Central memory CD8-positive, alpha-beta T cell (primary cell): ENCODE results near the gene INAVA.
A peak's percentile ranks its signal among the peaks of the same experiment; 100 is the strongest.

ENCODE experiments used
- ATAC-seq: fragments of 150-1000 bp; cut with Tn5 transposase; replicated peaks from 2 replicates; pipeline ENCODE4 v1.10.0; 2022; ENCODE audit warnings: mild to moderate bottlenecking, moderate FRiP score, moderate number of reproducible peaks; ENCODE audit not compliant: poor library complexity, severe bottlenecking; ENCODE audit errors: extremely low read depth
- DNase-seq, 2 donors: peaks; one replicate each; pipeline ENCODE4 v3.0.0; 2021; ENCODE audit warnings: low spot score in 2 of 2
- H3K27ac Mint-ChIP-seq: one replicate; pipeline ENCODE4 v1.8.0; 2022; ENCODE audit warnings: low read depth, mild to moderate bottlenecking, moderate library complexity, mixed read lengths
- H3K27me3 Mint-ChIP-seq: one replicate; pipeline ENCODE4 v1.8.0; 2022; ENCODE audit warnings: mixed read lengths
- H3K36me3 Mint-ChIP-seq: one replicate; pipeline ENCODE4 v1.8.0; 2022; ENCODE audit warnings: mild to moderate bottlenecking, moderate library complexity, mixed read lengths; ENCODE audit not compliant: insufficient read depth
- H3K4me1 Mint-ChIP-seq: one replicate; pipeline ENCODE4 v1.8.0; 2022; ENCODE audit warnings: mixed read lengths
- H3K4me3 Mint-ChIP-seq: one replicate; pipeline ENCODE4 v1.8.0; 2022; ENCODE audit warnings: mild to moderate bottlenecking, moderate library complexity, mixed read lengths
- H3K9me3 Mint-ChIP-seq: one replicate; pipeline ENCODE4 v1.8.0; 2022; ENCODE audit warnings: mixed read lengths

INAVA gene, protein sequence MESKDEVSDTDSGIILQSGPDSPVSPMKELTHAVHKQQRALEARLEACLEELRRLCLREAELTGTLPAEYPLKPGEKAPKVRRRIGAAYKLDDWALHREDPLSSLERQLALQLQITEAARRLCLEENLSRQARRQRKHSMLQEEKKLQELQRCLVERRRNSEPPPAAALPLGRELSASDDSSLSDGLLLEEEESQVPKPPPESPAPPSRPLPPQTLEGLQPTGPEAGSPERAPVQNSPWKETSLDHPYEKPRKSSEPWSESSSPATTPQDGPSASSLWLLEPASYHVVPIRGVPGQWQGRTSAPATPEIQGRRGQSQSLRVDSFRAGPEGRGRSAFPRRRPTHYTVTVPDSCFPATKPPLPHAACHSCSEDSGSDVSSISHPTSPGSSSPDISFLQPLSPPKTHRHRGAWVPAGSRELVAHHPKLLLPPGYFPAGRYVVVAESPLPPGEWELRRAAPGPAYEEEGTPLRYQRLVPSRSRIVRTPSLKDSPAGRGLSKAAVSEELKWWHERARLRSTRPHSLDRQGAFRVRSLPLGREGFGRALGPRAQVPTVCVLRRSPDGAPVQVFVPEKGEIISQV

GRCh38 chr1:200894712-200895442, at the start of gene INAVA:
TSS of gene INAVA (plus strand) at chr1:200894900. CDS start at chr1:200898401, 3,501 bp downstream.
- peaks cover 44% of the 10 kb centered on the region for H3K27me3 Mint-ChIP-seq
- no peak within 1 kb of the TSS for H3K4me3 Mint-ChIP-seq
- no peaks in the 10 kb centered on the region for H3K9me3 Mint-ChIP-seq

DNA sequence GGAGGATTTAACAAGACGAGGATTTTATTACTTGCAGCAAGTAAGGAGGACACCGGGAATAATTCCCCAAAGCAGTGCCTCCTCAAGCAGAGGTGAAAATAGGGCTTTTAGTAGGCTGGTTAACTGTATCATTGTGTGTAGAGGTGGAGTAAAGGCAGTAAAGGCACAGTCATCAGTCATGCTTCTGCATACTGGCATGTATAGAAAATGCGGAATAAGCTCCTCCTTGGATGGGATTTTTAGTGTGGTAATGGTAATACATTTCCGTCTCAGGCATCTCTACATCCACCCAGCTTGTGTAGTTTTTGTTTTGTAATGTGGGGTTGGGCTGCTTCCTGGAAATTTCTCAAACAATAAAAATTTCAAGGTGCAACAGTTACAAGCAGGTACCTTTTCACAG, 49.3 kb upstream of the INAVA start:
- DNase-seq (no peak), ATAC-seq (no peak)
- Mint-ChIP-seq H3K36me3 (peaks cover 2% of the 10 kb centered on the region), H3K4me3 (no peak overlapping the region), H3K4me1 (no peaks in the 10 kb centered on the region), H3K27ac (no peak overlapping the region), H3K27me3 (no peaks in the 10 kb centered on the region), H3K9me3 (no peaks in the 10 kb centered on the region)

More at GRCh38 chr1:200894712-200895442, at the start of gene INAVA:
- H3K4me1 Mint-ChIP-seq, result peaks cover 18% of the 10 kb centered on the region
- DNase-seq, result no peak
- H3K27ac Mint-ChIP-seq, result no peak within 1 kb of the TSS
- H3K36me3 Mint-ChIP-seq, result peaks cover 1% of the 10 kb centered on the region
- ATAC-seq, result no peak

DNA sequence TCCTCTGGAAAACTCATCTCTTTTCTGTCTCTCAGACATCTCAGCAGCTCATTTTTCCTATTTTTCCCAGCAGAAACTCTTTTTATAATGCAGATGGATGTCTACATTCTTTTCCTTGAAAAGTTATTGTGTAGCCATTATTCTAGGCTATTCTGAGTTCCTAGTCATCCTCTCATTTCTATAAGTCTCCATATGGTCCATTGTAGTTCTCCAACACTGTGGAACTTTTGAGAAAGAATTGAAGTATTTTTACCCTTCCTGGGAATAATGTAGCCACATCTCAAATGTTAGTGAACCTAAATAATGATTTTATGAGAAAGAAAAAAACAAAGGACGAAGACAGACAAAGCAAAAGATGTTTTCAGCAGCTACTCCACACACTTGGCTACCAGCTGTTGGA, 48.3 kb upstream of the INAVA start:
- Mint-ChIP-seq H3K9me3 (no peaks in the 10 kb centered on the region), H3K4me3 (no peak overlapping the region), H3K4me1 (no peaks in the 10 kb centered on the region), H3K36me3 (peaks cover 2% of the 10 kb centered on the region), H3K27ac (no peak overlapping the region), H3K27me3 (no peaks in the 10 kb centered on the region)
- DNase-seq, result no peak
- no peak for ATAC-seq

DNA sequence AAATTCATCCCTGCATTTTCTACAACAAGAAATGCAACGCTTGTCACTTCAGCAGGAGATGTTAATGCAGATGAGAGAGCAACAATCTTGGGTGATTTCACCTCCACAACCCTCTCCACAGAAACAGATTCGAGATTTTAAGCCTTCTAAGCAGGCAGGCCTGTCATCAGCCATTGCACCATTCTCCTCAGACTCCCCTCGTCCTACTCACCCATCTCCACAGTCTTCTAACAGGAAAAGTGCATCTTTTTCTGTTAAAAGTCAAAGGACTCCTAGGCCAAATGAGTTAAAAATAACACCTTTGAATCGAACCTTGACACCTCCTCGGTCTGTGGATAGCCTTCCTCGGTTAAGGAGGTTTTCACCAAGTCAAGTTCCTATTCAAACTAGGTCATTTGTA, 45.3 kb upstream of the INAVA start:
- Mint-ChIP-seq H3K4me1 (no peaks in the 10 kb centered on the region), H3K9me3 (no peaks in the 10 kb centered on the region), H3K36me3 (peaks cover 5% of the 10 kb centered on the region), H3K27ac (no peak overlapping the region), H3K4me3 (no peak overlapping the region), H3K27me3 (no peaks in the 10 kb centered on the region)
- ATAC-seq, result no peak
- DNase-seq, result no peak

DNA sequence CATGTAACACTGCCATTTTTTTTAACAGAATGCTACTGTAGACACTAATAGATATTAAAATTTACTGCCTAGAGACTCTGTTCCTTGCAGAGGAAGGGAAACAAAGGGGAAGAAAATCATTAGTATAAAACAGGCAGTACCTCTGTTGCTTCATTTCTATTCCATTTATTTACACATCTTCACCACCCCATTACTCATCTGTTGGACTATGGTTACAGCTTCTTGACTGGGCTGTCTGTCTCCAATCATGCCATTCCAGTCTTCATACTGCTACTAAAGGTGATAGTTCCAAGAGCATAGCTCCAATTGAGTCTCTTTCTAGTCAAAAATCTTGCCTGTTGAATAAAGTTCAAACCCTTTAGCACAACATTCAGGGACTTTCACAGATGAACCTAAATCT, 44.1 kb upstream of the INAVA start:
- H3K4me3 Mint-ChIP-seq, result no peak overlapping the region
- ATAC-seq (no peak), DNase-seq (no peak)
- no peaks in the 10 kb centered on the region for H3K4me1 Mint-ChIP-seq
- peaks cover 5% of the 10 kb centered on the region for H3K36me3 Mint-ChIP-seq
- no peaks in the 10 kb centered on the region for H3K9me3 Mint-ChIP-seq
- no peak overlapping the region for H3K27ac Mint-ChIP-seq
- no peaks in the 10 kb centered on the region for H3K27me3 Mint-ChIP-seq

- Mint-ChIP-seq H3K9me3 (no peaks in the 10 kb centered on the region), H3K4me3 (no peak overlapping the region), H3K27ac (no peak overlapping the region), H3K4me1 (no peaks in the 10 kb centered on the region), H3K27me3 (no peaks in the 10 kb centered on the region), H3K36me3 (peaks cover 2% of the 10 kb centered on the region)
- DNase-seq, result no peak
- no peak for ATAC-seq
Observed at GRCh38 chr1:200856716-200857357, 37.9 kb upstream of the INAVA start.

DNA sequence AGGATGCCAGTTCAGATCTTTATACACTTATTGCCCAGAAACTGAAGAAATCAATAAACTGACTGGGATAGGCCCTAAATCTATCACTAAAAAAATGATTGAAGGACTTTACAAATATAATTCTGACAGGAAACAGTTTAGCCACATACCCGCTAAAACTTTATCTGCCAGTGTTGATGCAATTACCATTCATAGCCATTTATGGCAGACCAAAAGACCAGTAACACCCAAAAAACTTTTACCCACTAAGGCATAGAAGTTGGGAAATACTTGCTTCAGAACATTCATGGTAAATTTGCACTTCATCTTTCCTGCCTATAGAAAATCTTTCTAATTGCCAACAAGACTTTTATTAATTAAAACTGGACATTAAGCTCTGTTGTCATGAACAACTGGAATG, 36.9 kb upstream of the INAVA start:
- ATAC-seq, result no peak
- DNase-seq, result no peak
- H3K4me1 Mint-ChIP-seq, result peaks cover 10% of the 10 kb centered on the region
- H3K4me3 Mint-ChIP-seq, result no peak overlapping the region
- no peaks in the 10 kb centered on the region for H3K9me3 Mint-ChIP-seq
- H3K36me3 Mint-ChIP-seq, result no peaks in the 10 kb centered on the region
- H3K27me3 Mint-ChIP-seq, result no peaks in the 10 kb centered on the region
- no peak overlapping the region for H3K27ac Mint-ChIP-seq

DNA sequence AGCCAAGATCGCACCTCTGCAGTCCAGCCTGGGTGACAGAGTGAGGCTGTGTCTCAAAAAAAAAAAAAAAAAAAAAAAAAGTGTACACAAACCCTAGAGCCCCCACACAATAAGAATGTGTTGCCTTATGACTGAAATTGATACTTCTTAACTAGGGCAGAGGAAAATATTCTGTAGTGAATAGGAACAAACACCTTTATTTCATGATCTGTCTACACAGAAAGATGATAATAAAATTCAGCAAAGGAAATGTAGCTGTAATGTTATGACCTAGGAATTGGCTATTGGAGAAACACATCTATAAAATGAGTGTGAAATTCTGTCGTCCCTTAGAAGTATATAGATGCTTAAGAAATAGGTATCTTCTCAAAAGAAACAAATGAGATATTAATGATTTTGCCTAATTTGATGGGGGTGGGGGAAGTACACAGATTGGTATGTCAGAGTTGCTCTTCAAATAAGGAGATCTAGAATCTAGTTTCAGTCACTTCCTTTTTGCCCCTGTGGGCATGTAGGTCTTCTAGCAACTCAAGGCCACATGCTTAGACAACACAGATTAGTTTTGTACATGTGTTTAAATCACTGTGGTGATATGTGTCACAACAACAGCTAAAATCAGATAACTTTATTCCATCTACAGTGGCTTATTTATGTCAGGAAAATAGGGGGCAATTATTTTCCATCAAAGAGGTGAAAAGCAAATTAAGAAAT, 32.6 kb upstream of the INAVA start:
- Mint-ChIP-seq H3K27ac (peak overlapping the region; percentile 86), H3K4me1 (peaks cover 26% of the 10 kb centered on the region), H3K27me3 (no peaks in the 10 kb centered on the region), H3K36me3 (no peaks in the 10 kb centered on the region), H3K9me3 (no peaks in the 10 kb centered on the region), H3K4me3 (peak overlapping the region; percentile 43)
- ATAC-seq (peak; percentile 77), DNase-seq (no peak)

DNA sequence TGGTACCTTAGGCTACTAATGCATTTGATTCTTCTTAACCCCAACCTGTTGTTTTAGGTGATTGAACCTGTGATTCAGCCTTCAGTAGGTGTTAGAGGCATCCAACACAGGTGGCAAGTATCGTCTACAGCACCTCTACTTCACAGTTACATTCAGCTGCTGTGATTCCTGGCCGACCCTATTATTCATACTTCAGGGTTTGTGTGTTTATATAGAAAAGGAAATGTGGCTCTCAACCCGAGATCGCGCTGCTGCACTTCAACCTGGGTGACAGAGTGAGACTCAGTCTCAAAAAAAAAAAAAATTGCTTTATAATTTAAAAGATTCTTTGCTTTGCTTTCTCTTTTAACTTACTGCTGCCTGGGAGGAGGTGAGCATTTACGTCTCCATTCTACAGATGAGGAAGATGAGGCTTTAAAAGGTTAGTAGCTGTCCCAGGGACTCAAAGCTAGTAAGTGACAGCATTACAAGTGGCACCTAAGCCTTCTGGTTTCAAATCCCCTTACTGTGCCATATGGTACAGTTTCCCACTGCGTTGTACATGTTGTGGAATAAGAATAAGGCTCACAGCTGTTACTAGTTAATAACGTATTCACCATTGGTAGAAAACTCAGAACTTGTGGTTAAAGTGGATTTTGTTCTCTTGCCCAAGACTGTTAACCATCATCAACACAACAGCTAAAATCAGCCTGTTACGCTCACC, 31.8 kb upstream of the INAVA start:
- Mint-ChIP-seq H3K27me3 (no peaks in the 10 kb centered on the region), H3K36me3 (no peaks in the 10 kb centered on the region), H3K4me3 (peak overlapping the region; percentile 43), H3K4me1 (peaks cover 32% of the 10 kb centered on the region), H3K27ac (peak overlapping the region; percentile 86), H3K9me3 (no peaks in the 10 kb centered on the region)
- ATAC-seq, result peak; percentile 73
- DNase-seq, result no peak

DNA sequence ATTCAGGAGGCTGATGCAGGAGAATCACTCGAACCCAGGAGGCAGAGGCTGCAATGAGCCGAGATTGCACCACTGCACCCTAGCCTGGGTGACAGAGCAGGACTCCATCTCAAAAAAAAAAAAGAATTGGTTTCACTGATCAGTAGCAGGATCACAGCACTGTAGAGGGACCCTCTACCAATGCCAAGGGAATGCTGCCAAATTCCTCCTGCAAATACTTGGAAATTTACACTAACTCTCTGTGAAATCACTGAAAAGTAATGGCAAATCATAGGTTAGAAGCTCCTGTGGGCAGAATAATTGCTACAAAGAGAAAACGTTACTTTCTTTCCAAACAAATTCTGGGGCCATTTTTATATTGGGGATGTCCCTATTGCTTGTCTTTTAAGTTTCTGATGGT, 28.6 kb upstream of the INAVA start:
- ATAC-seq (no peak), DNase-seq (no peak)
- H3K9me3 Mint-ChIP-seq, result no peaks in the 10 kb centered on the region
- peaks cover 2% of the 10 kb centered on the region for H3K36me3 Mint-ChIP-seq
- H3K27ac Mint-ChIP-seq, result no peak overlapping the region
- no peak overlapping the region for H3K4me3 Mint-ChIP-seq
- H3K27me3 Mint-ChIP-seq, result no peaks in the 10 kb centered on the region
- peaks cover 51% of the 10 kb centered on the region for H3K4me1 Mint-ChIP-seq

DNA sequence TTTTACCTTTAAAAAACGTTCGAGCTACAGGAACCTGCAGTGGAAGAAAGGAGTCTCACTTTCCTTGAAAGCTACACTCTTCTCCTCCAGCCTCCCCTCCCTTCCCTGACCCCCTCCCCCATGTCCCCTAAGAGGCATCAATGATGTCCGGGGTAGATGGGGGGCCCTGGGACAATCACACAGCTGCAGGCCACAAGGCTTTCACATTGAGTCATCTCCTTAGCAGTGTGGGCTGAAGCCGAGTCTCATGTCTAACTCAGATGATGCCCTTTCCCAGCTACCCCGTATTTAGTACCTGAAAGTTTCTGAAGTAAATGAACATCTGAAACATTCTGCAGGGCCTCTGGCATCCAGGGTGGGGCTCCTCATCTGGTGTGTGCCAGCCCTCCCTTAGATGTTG, 28.2 kb upstream of the INAVA start:
- Mint-ChIP-seq H3K4me1 (peaks cover 55% of the 10 kb centered on the region), H3K27ac (no peak overlapping the region), H3K36me3 (peaks cover 2% of the 10 kb centered on the region), H3K27me3 (no peaks in the 10 kb centered on the region), H3K4me3 (no peak overlapping the region), H3K9me3 (no peaks in the 10 kb centered on the region)
- ATAC-seq (no peak), DNase-seq (no peak)
